ENCODE data around the gene GUCD1. TPM values are rescaled to one million over a fixed set of nuclear protein-coding genes. Genes with fewer than 3 reads are reported as not detected.

GUCD1 gene
- total RNA-seq, 1 donor, result 166 TPM

- no peak for DNase-seq (ENCODE audit: low read depth)
- no peak overlapping the region for H3K4me3 ChIP-seq (ENCODE audit: low read depth, low read length)
- TF ChIP-seq CTCF (IDR thresholded peaks at IDR 0.05; ENCODE audit: insufficient read depth, low read depth, low read length), result no peak
Measured at GRCh38 chr22:24567668-24568067, 12.7 kb upstream of the GUCD1 start.

GRCh38 chr22:24566899-24567511, 12.1 kb upstream of the GUCD1 start:
- DNase-seq (ENCODE audit: low read depth), result peak; percentile 28
- no peak for TF ChIP-seq CTCF (IDR thresholded peaks at IDR 0.05; ENCODE audit: insufficient read depth, low read depth, low read length)
- H3K4me3 ChIP-seq (ENCODE audit: low read depth, low read length), result no peak overlapping the region

GRCh38 chr22:24565077-24565476, 10.1 kb upstream of the GUCD1 start:
- DNase-seq (ENCODE audit: low read depth), result no peak
- no peak overlapping the region for H3K4me3 ChIP-seq (ENCODE audit: low read depth, low read length)
- TF ChIP-seq CTCF (IDR thresholded peaks at IDR 0.05; ENCODE audit: insufficient read depth, low read depth, low read length), result no peak

GRCh38 chr22:24564376-24565058, 9.6 kb upstream of the GUCD1 start:
- H3K4me3 ChIP-seq (ENCODE audit: low read depth, low read length), result no peak overlapping the region
- DNase-seq (ENCODE audit: low read depth), result peak; percentile 81
- no peak for TF ChIP-seq CTCF (IDR thresholded peaks at IDR 0.05; ENCODE audit: insufficient read depth, low read depth, low read length)

- DNase-seq (ENCODE audit: low read depth), result no peak
- TF ChIP-seq CTCF (IDR thresholded peaks at IDR 0.05; ENCODE audit: insufficient read depth, low read depth, low read length), result no peak
- H3K4me3 ChIP-seq (ENCODE audit: low read depth, low read length), result no peak overlapping the region
Measured at GRCh38 chr22:24563246-24563645, 8.3 kb upstream of the GUCD1 start.

GRCh38 chr22:24559471-24559870, 4.5 kb upstream of the GUCD1 start:
- TF ChIP-seq CTCF (IDR thresholded peaks at IDR 0.05; ENCODE audit: insufficient read depth, low read depth, low read length), result no peak
- DNase-seq (ENCODE audit: low read depth), result no peak

More at GRCh38 chr22:24559471-24559870, 4.5 kb upstream of the GUCD1 start:
- no peak overlapping the region for H3K4me3 ChIP-seq (ENCODE audit: low read depth, low read length)

All from fibroblast of villous mesenchyme (primary cell).